Measurements from ENCODE around the gene SNUPN. TPM values are rescaled to one million over a fixed set of nuclear protein-coding genes. Genes with fewer than 3 reads are reported as not detected.

SNUPN gene
- total RNA-seq, result 10 to 100 TPM; 14.2 to 18.3 (median 15.9) TPM

DNA sequence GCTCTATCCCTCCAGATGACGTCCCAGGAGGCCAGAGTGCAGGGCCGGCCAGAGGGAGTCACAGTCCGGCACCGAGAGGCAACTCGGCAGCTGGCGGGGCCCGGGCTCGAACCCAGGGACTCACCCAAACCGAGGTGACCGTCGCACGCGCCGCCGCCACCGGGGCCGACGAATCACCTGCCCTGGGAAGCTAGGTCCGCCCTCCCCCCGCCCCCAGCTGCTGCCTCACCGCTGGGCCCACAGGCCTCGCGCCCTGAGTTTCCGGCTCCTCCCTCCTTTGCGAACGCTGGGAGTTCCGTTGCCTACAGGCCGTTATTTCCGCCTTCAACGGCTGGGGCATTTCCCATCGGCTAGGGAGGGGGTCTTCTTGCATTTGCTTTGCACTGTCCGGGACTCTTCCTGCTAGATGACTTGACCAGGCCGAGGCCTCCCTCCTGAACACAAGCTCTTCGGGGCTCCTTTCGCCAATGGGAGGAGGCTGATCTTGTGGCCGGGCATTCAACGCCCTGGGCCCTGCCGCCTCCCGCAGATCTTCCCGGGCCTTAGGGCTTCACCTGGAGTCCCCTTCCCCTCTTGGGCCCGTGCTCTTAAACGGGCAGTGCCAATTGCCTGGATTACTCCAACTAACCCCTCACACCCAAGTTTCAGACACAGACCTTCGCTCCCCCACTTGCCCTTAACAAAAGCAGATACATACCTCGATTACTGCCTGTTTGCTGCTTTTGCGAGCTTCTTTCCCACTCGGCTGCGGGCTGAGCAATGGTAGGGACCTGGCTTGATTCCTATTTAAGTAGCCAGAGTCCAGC, at the start of gene SNUPN:
TSS of gene SNUPN (minus strand) at position 184 of the 806 bp plus-strand sequence. CDS start 4,674 bp downstream, outside the sequence.
- peak; percentile 38 to 53 for TF ChIP-seq POLR2A (IDR thresholded peaks at IDR 0.05)
- no peak for TF ChIP-seq CTCF (IDR thresholded peaks at IDR 0.05 in 4 of 5, conservative IDR thresholded peaks at IDR 0.05 in 1 of 5)
- ATAC-seq (peak; percentile 95), DNase-seq (peak; percentile 92 to 93)
- H3K27ac ChIP-seq, result peak within 1 kb of the TSS; percentile 95 to 97 (median 96)
- H3K4me3 ChIP-seq, result peak within 1 kb of the TSS; percentile 82 to 93 (median 84)
- in situ Hi-C loops (cut with MboI; ENCODE audit: low sequenced_read_pairs in 4 of 4) (loop anchor here in 2 of 4 donors (25.0 kb wide), 1 partner anchor 263 kb away; the partner anchor contains the start of gene MAN2C1 (in 2 of the 2)), intact Hi-C loops (cut with DNase I; ENCODE audit: low total_unique reads) (loop anchor here (1.0 kb wide), 4 partner anchors 15 to 257 kb away; partner anchors contain the start of genes IMP3 and MAN2C1)
- no peaks in the 10 kb centered on the region for H3K36me3 ChIP-seq
- no peaks in the 10 kb centered on the region for H3K9me3 ChIP-seq
- peaks cover 4 to 6% of the 10 kb centered on the region in 2 donors for H3K4me1 ChIP-seq
- no peaks in the 10 kb centered on the region for H3K27me3 ChIP-seq

DNA sequence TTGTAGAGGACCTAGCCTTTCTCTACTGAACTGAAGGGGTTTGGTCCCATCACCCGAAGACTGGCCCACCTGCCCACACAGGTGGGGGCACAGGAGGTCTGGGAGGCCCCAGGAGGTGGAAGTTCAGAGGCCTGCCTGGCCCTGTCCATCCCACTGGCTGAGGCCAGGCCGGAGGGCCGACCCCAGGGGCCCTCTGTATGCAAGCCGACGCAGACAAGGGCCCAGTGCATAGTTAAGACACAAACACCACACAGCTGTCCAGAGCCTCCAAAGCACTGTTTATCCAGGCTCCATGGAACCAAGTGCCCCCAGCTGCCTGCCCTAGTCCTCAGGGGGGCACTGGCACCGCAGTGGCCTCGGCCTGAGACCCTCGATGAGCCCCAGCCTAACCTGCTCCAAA, 48.8 kb upstream of the SNUPN start:
- intact Hi-C loops (cut with DNase I; ENCODE audit: low total_unique reads), result loop anchor here (2.0 kb wide), 1 partner anchor 36 kb away; no protein-coding TSS in a partner anchor
- in situ Hi-C loops (cut with MboI; ENCODE audit: low sequenced_read_pairs in 4 of 4), result no loop called here

DNA sequence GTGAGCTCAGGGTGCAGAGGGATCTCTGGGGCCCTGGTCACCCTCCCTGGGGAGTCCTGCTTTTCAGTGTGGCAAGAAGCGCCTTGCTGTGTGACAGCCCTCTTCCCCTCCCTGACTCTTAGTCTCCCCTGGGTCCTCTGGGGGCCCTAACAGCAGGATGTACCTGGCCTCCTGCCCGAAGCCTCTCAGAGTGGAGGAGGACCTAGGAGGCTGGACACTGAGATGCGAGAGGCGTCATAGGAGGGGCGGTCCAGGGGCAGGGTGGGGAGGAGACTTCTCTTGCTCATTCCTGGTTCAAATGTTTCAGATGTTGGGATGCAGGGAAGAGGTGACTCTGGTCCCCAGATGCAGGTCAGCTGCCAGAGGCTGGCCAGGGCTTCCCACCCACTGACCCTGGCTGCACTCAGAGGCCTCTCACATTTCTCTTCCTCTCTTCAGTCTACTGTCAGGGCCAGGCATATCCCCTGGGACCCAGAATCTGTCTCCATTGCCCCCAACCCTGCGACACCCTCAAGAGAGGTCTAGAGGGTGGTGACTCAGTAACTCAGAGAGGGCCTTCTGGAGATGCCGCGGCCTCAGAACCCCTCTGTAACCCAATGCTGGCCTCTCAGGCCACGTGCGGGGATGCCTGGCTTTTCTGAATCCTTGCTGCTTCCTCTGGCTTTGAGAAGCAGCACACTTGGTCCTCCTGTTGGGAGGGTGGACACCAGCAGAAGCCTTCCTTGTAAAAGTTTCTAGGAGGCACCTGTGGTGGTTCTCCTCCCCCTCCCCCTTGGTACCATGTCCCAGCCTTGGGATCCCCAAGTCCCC, 48.1 kb upstream of the SNUPN start:
- TF ChIP-seq CTCF (IDR thresholded peaks at IDR 0.05 in 4 of 5, conservative IDR thresholded peaks at IDR 0.05 in 1 of 5) (no peak), POLR2A (IDR thresholded peaks at IDR 0.05) (no peak)
- ATAC-seq (peak; percentile 41 to 51), DNase-seq (peak in 1 of 2 donors; percentile 75)
- Histone ChIP-seq H3K36me3 (no peaks in the 10 kb centered on the region), H3K27ac (peak overlapping the region; percentile 65 to 78 (median 70)), H3K4me3 (no peak overlapping the region), H3K27me3 (no peaks in the 10 kb centered on the region), H3K9me3 (no peaks in the 10 kb centered on the region), H3K4me1 (peaks cover 35 to 45% of the 10 kb centered on the region in 2 donors)
- intact Hi-C loops (cut with DNase I; ENCODE audit: low total_unique reads) (loop anchor here (2.0 kb wide), 1 partner anchor 35 kb away; no protein-coding TSS in a partner anchor), in situ Hi-C loops (cut with MboI; ENCODE audit: low sequenced_read_pairs in 4 of 4) (no loop called here)

More for the DNA sequence above, 48.8 kb upstream of the SNUPN start:
- Histone ChIP-seq H3K27me3 (no peaks in the 10 kb centered on the region), H3K4me3 (no peak overlapping the region), H3K4me1 (peaks cover 35 to 45% of the 10 kb centered on the region in 2 donors), H3K27ac (peak overlapping the region; percentile 65 to 78 (median 70)), H3K9me3 (no peaks in the 10 kb centered on the region), H3K36me3 (peaks cover 0 to 5% of the 10 kb centered on the region in 2 donors)
- no peak for TF ChIP-seq POLR2A (IDR thresholded peaks at IDR 0.05)
- TF ChIP-seq CTCF (IDR thresholded peaks at IDR 0.05 in 4 of 5, conservative IDR thresholded peaks at IDR 0.05 in 1 of 5), result no peak
- DNase-seq (no peak), ATAC-seq (no peak)

- Histone ChIP-seq H3K36me3 (no peaks in the 10 kb centered on the region), H3K27me3 (no peaks in the 10 kb centered on the region), H3K27ac (peak overlapping the region; percentile 65 to 78 (median 70)), H3K9me3 (no peaks in the 10 kb centered on the region), H3K4me1 (peaks cover 35 to 45% of the 10 kb centered on the region in 2 donors), H3K4me3 (no peak overlapping the region)
- ATAC-seq (peak; percentile 30 to 34), DNase-seq (peak in 1 of 2 donors; percentile 64)
- in situ Hi-C loops (cut with MboI; ENCODE audit: low sequenced_read_pairs in 4 of 4) (no loop called here), intact Hi-C loops (cut with DNase I; ENCODE audit: low total_unique reads) (no loop called here)
- TF ChIP-seq CTCF (IDR thresholded peaks at IDR 0.05 in 4 of 5, conservative IDR thresholded peaks at IDR 0.05 in 1 of 5) (no peak), POLR2A (IDR thresholded peaks at IDR 0.05) (no peak)
Measured at GRCh38 chr15:75672646-75673425, 47.3 kb upstream of the SNUPN start.

All from gastrocnemius medialis (tissue), 4 donors.